NCI-H82 treated with DMSO at 0.1 percent for 48 hours (cell line): ENCODE measurements around the gene ROR2.
A peak's percentile ranks its signal among the peaks of the same experiment; 100 is the strongest.

Experiments used
- DNase-seq: peaks from one replicate; lab custom pipeline; 2025; ENCODE audit not compliant: unreplicated experiment; lab: John Stamatoyannopoulos, UW

ROR2 gene

GRCh38 chr9:91778031-91778430 lies 172.0 kb downstream of the ROR2 start:
- no peak for DNase-seq

- DNase-seq, result no peak
Observed at GRCh38 chr9:91777292-91777830, 172.7 kb downstream of the ROR2 start.

GRCh38 chr9:91776409-91777291 lies 173.4 kb downstream of the ROR2 start:
- no peak for DNase-seq

- no peak for DNase-seq
Observed at GRCh38 chr9:91775708-91776028, 174.4 kb downstream of the ROR2 start.

- DNase-seq, result peak; percentile 59
Observed at GRCh38 chr9:91775011-91775707, 174.9 kb downstream of the ROR2 start.

GRCh38 chr9:91773156-91773555 lies 176.9 kb downstream of the ROR2 start:
- no peak for DNase-seq

- DNase-seq, result no peak
Observed at GRCh38 chr9:91771864-91772263, 178.2 kb downstream of the ROR2 start.

- DNase-seq, result no peak
Observed at GRCh38 chr9:91771027-91771426, 179.0 kb downstream of the ROR2 start.

- no peak for DNase-seq
Observed at GRCh38 chr9:91770229-91770628, 179.8 kb downstream of the ROR2 start.

GRCh38 chr9:91768977-91769916 lies 180.8 kb downstream of the ROR2 start:
- DNase-seq, result no peak

- no peak for DNase-seq
Observed at GRCh38 chr9:91768507-91768906, 181.5 kb downstream of the ROR2 start.

GRCh38 chr9:91766315-91767069 lies 183.5 kb downstream of the ROR2 start:
- DNase-seq, result no peak

GRCh38 chr9:91765296-91765695 lies 184.7 kb downstream of the ROR2 start:
- DNase-seq, result no peak

- no peak for DNase-seq
Observed at GRCh38 chr9:91764661-91765060, 185.4 kb downstream of the ROR2 start.

- no peak for DNase-seq
Observed at GRCh38 chr9:91761362-91761761, 188.7 kb downstream of the ROR2 start.

GRCh38 chr9:91760906-91761305 lies 189.1 kb downstream of the ROR2 start:
- DNase-seq, result no peak

GRCh38 chr9:91758491-91758981 lies 191.5 kb downstream of the ROR2 start:
- no peak for DNase-seq

- DNase-seq, result no peak
Observed at GRCh38 chr9:91757782-91758181, 192.2 kb downstream of the ROR2 start.

- DNase-seq, result no peak
Observed at GRCh38 chr9:91756510-91756780, 193.6 kb downstream of the ROR2 start.

GRCh38 chr9:91755761-91756509 lies 194.1 kb downstream of the ROR2 start:
- DNase-seq, result no peak
